Upper lobe of left lung (tissue), 4 donors: ENCODE data around the gene GCNA.
"Not testable (repeated sequence)": the region's sequence is repeated elsewhere in the genome, so short reads cannot be mapped to it uniquely, and the experiment has no call there.

Experiments used
- CTCF ChIP-seq, 6 experiments: fragments of 450-650 bp in 4 of 6; fragments of 200-600 bp in 2 of 6; sonication (generic) in 2 of 6; IDR thresholded peaks; one replicate each; pipeline ENCODE4 v1.5.1; 2016 to 2019; ENCODE audit warnings: antibody characterized with exemption in 6 of 6
- EP300 ChIP-seq, 4 donors: sonication (generic); formaldehyde crosslinking; IDR thresholded peaks; one replicate each; pipeline ENCODE4 v1.5.1; 2017; ENCODE audit warnings: antibody characterized with exemption in 4 of 4, control low read depth in 2 of 4
- POLR2A ChIP-seq, 4 donors: fragments of 450-650 bp; IDR thresholded peaks; one replicate each; pipeline ENCODE4 v1.5.1; 2016 to 2017; ENCODE audit warnings: antibody characterized with exemption in 4 of 4, mild to moderate bottlenecking in 2 of 4
- POLR2AphosphoS5 ChIP-seq, 2 donors: sonication (generic); formaldehyde crosslinking; IDR thresholded peaks; one replicate each; pipeline ENCODE4 v1.5.1; 2017; ENCODE audit warnings: antibody characterized with exemption in 2 of 2

GRCh38 chrX:71662654-71663053 lies 84.4 kb downstream of the GCNA start:
- not testable (repeated sequence) for TF ChIP-seq POLR2A, CTCF, POLR2AphosphoS5, EP300 (IDR thresholded peaks at IDR 0.05)
